GM12874 (cell line): ENCODE data around the gene RPN1.

Experiments used
- CTCF ChIP-seq: IDR thresholded peaks from 2 replicates; pipeline ENCODE4 v1.5.1; 2011; ENCODE audit warnings: low read depth, mild to moderate bottlenecking, control low read depth, low read length, moderate library complexity; ENCODE audit not compliant: insufficient read depth

RPN1 gene

DNA sequence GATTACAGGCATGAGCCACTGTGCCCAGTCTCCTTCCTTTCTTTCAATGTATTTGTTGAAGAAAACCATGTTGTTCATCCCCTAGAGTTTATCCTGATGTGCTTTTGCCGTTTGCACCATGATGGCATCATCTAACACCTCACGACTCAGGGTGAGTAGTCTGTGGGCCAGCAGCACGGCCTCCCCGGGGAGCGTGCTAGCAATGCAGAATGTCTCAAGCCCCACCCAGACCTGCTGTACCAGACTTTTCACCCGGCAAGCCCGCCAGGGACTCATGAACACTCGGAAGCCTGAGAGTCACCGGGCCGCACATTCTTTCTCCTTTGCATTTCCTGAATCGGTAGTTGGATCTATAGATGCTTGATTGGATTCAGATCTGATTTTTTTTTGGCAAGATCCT lies 64.6 kb downstream of the RPN1 start:
- no peak for TF ChIP-seq CTCF

DNA sequence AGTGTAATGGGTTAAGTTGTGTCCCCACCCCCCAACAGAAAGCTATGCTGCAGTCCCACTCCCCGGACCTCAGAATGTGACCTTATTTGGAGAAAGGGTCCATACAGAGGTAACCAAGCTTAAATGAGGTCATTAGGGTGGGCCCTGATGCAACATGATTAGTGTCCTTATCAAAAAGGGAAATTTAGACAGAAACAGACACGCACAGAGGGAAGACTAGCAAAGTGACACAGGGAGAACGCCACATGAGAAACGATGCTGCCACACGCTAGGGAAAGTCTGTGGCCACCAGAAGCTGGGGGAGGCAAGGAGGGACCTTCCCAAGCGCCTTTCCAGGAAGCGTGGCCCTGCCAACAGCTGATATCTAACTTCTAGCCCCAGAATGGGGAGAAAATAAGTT lies 65.4 kb downstream of the RPN1 start:
- no peak for TF ChIP-seq CTCF

GRCh38 chr3:128584412-128585020 lies 66.1 kb downstream of the RPN1 start:
- TF ChIP-seq CTCF = peak; percentile 49

DNA sequence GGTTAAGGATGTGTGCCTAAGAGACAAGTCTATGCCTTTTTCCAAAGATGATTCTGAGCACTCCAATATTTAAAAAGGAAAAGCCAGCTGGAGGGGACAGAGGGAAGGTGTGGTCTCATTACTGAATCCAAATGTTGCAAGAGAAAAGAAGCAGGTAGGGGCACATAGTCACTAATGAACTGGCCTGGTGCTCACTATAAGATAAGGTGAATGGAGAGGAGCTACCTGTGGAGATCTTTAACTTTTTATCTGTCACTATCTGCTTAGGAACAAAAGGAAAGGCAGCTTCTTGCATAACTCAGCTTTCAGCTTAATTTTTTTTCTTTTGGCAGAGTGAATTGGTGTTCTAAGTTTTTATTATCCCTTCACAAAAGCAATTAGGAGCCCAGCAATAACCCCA lies 69.1 kb downstream of the RPN1 start:
- no peak for TF ChIP-seq CTCF

DNA sequence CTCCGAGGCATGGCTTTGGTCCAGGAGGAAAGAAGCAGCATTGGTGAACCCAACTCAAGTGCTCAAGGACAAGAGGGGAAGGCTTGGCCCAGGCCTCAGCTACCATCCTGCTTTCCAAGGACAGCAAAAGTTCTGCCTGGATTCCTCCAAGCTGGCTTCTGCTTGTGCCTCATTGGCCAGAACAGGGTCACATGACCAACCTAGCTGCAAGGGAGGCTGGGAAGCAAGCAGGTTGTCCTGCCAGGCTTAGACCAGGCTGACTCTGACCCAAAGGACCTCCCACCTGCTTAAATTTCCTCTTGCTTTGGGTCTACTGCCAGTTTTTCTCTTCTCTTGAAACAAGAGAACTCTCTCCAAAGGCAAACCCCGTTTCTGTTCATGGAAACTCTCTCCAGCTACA lies 70.7 kb downstream of the RPN1 start:
- TF ChIP-seq CTCF = no peak

DNA sequence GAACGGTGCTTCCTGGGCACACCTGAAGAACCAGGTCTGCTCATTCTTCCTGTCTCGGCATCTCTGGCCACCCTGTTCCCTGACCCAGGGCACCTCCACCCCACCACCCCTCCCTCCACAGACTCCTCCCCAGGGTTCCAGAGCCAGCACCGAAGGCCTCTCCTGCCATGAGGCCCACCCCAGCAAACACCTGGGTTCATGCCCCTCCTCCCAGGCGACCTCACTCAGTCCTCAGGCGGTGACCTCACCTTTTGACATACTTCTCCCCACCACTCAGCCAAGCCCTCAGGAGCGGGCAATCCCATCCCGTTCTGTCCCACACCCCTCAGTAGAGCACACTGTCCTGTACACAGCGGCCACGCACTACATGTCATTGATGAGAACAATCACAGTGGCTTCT lies 72.3 kb downstream of the RPN1 start:
- no peak for TF ChIP-seq CTCF

DNA sequence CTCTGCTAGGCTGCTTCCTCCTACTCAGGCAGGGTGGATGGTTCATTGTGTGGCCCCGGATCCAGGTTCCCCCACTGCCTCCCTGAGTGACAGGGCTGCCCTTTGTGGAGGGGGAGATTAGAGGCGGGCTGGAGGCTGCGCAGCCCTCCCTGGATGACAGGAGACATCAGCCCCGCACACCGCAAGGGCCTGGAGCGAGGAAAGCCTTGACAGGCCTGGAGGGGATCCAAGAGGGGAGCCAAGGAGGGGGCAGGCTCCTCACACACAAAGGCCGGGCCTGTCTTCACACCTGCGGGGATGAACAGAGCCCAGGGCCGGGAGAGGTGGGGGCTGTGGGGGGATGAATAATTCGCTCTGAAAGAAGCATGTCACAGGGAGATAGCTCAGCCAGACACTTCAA lies 72.9 kb downstream of the RPN1 start:
- no peak for TF ChIP-seq CTCF
